GM03348 (cell line): ENCODE data around the gene ASGR2.

Experiments
- DNase-seq: peaks from one replicate; pipeline ENCODE4 v3.0.0; 2012; ENCODE audit warnings: low spot score

Gene ASGR2

GRCh38 chr17:7060165-7060891 lies 54.3 kb downstream of the ASGR2 start:
- no peak for DNase-seq

- DNase-seq, result no peak
Measured at GRCh38 chr17:7058831-7059447, 55.7 kb downstream of the ASGR2 start.

- DNase-seq, result no peak
Measured at GRCh38 chr17:7056386-7056785, 58.2 kb downstream of the ASGR2 start.
